GM12878 (cell line): Measurements from ENCODE around the gene DPP3. TPM values are rescaled to one million over a fixed set of nuclear protein-coding genes. Genes with fewer than 3 reads are reported as not detected.

Experiments used
- CBFB ChIP-seq: IDR thresholded peaks from 2 replicates; pipeline ENCODE4 v1.6.1; 2016; ENCODE audit warnings: antibody characterized with exemption, low read depth
- CREM ChIP-seq: IDR thresholded peaks from 2 replicates; pipeline ENCODE4 v1.6.1; 2014; ENCODE audit warnings: antibody characterized with exemption, low read depth
- ELK1 ChIP-seq: IDR thresholded peaks from 2 replicates; pipeline ENCODE4 v1.6.1; 2012; ENCODE audit warnings: low read depth, low read length, improper control_type of control experiment
- GABPA ChIP-seq: IDR thresholded peaks from 2 replicates; pipeline ENCODE4 v1.6.1; 2014; ENCODE audit warnings: antibody characterized with exemption, low read depth, mild to moderate bottlenecking, inconsistent platforms
- IKZF2 ChIP-seq, 2 experiments: fragments of 450-650 bp; IDR thresholded peaks; 2 replicates each; pipeline ENCODE4 v1.6.1; 2017; ENCODE audit warnings: mild to moderate bottlenecking in 2 of 2, moderate library complexity in 2 of 2
- LARP7 ChIP-seq: fragments of 450-650 bp; IDR thresholded peaks from 2 replicates; pipeline ENCODE4 v1.6.1; 2017; ENCODE audit warnings: mild to moderate bottlenecking
- MXI1 ChIP-seq: fragments of 150-350 bp; IDR thresholded peaks from 2 replicates; pipeline ENCODE4 v1.6.1; 2011; ENCODE audit warnings: low read depth, mild to moderate bottlenecking, inconsistent platforms, low read length, improper control_type of control experiment
- NR2C1 ChIP-seq: fragments of 450-650 bp; IDR thresholded peaks from 2 replicates; pipeline ENCODE4 v1.6.1; 2017; ENCODE audit warnings: antibody characterized with exemption, mild to moderate bottlenecking, moderate library complexity
- POLR2AphosphoS5 ChIP-seq: IDR thresholded peaks from 2 replicates; pipeline ENCODE4 v1.6.1; 2011; ENCODE audit warnings: mild to moderate bottlenecking, low read length, inconsistent platforms
- RUNX3 ChIP-seq: IDR thresholded peaks from 2 replicates; pipeline ENCODE4 v1.6.1; 2012; ENCODE audit warnings: low read length, inconsistent platforms
- SIX5 ChIP-seq: IDR thresholded peaks from 2 replicates; pipeline ENCODE4 v1.6.1; 2011; ENCODE audit warnings: mild to moderate bottlenecking, low read depth, low read length, moderate library complexity; ENCODE audit not compliant: severe bottlenecking
- SMARCA5 ChIP-seq: fragments of 450-650 bp; IDR thresholded peaks from 2 replicates; pipeline ENCODE4 v1.6.1; 2017; ENCODE audit warnings: mild to moderate bottlenecking
- SRF ChIP-seq, 2 experiments: IDR thresholded peaks; 2 replicates each; pipeline ENCODE4 v1.6.1; 2011; ENCODE audit warnings: low read depth in 2 of 2, low read length in 2 of 2, mild to moderate bottlenecking in 1 of 2, moderate library complexity in 1 of 2
- USF2 ChIP-seq: IDR thresholded peaks from 2 replicates; pipeline ENCODE4 v1.6.1; 2011; ENCODE audit warnings: low read depth, low read length, improper control_type of control experiment, borderline replicate concordance
- YY1 ChIP-seq: IDR thresholded peaks from 2 replicates; pipeline ENCODE4 v1.6.1; 2011; ENCODE audit warnings: low read depth, mild to moderate bottlenecking, low read length
- ZBTB33 ChIP-seq: fragments of 450-650 bp; IDR thresholded peaks from 2 replicates; pipeline ENCODE4 v1.6.1; 2017; ENCODE audit warnings: mild to moderate bottlenecking
- ZBTB4 ChIP-seq: fragments of 450-650 bp; formaldehyde crosslinking; IDR thresholded peaks from 2 replicates; pipeline ENCODE4 v1.4.0; 2022; ENCODE audit warnings: mild to moderate bottlenecking, moderate library complexity
- ZBTB40 ChIP-seq: fragments of 450-650 bp; IDR thresholded peaks from 2 replicates; pipeline ENCODE4 v1.6.1; 2016; ENCODE audit warnings: mild to moderate bottlenecking, moderate library complexity, borderline replicate concordance
- ZNF274 ChIP-seq: IDR thresholded peaks from one replicate; pipeline ENCODE4 v1.8.0; 2011; ENCODE audit not compliant: insufficient read length, insufficient read depth
- polyA plus RNA-seq, 11 experiments: library from polyadenylated mRNA; depleted of rRNA in 4 of 11; unstranded in 6 of 11; stranded (reverse) in 5 of 11; fragments of >200 nt; fragmentation: Nextera tagmentation in 4 of 11; fragmentation: Illumina TruSeq in 1 of 11; extraction: Ambion mirVana in 4 of 11; extraction: Trizol in 1 of 11; gene quantifications; 1 replicate in 1 of 11; 2 replicates in 10 of 11; pipeline versions ENCODE4 v1.2.1 to v1.2.3, GENCODE V29; 2011 to 2016; ENCODE audit warnings: inconsistent platforms in 2 of 11, missing spikeins in 2 of 11, low read depth in 1 of 11
- total RNA-seq, 4 experiments: library from RNA; depleted of rRNA in 3 of 4; stranded (reverse); fragments of >200 nt in 3 of 4; fragmentation: Illumina TruSeq in 1 of 4; extraction: Trizol in 1 of 4; gene quantifications; 2 replicates each; pipeline versions ENCODE4 v1.2.1 to v1.2.3, GENCODE V29; 2013 to 2021

DPP3 gene
- total and polyA plus RNA-seq, 10 of the 15 experiments (the other 5 are each of a cell fraction or from before 2014, with no cell fraction given): 6.0 to 117 (median 78.1) TPM

- peak; percentile 65; the same call in 1 of the 2 replicates for TF ChIP-seq CBFB
- peak; percentile 84; the same call in 1 of the 2 replicates for TF ChIP-seq LARP7
- TF ChIP-seq ZBTB4: no peak
- TF ChIP-seq SMARCA5: peak; percentile 88; the same call in 1 of the 2 replicates
- TF ChIP-seq CREM: peak; percentile 56; the same call in 1 of the 2 replicates
- peak in 1 of 2 experiments; percentile 88; a peak in 2 of 4 replicates for TF ChIP-seq SRF (IDR thresholded peaks at IDR 0.05; ENCODE audit: low read depth in 2 of 2, low read length in 2 of 2)
- no peak for TF ChIP-seq ZNF274
- peak; percentile 54; the same call in 1 of the 2 replicates for TF ChIP-seq ELK1
- no peak for TF ChIP-seq RUNX3
- TF ChIP-seq IKZF2 (IDR thresholded peaks at IDR 0.05): 0 out of 4 replicates have a peak, but pooled peaks of 1 of the 2 experiments have one; percentile 34
- peak; percentile 70 for TF ChIP-seq SIX5
- peak; percentile 97 for TF ChIP-seq MXI1
- TF ChIP-seq NR2C1: peak; percentile 41; the same call in 1 of the 2 replicates
- TF ChIP-seq ZBTB40: peak; percentile 94
- no peak for TF ChIP-seq USF2
- peak; percentile 80 for TF ChIP-seq GABPA
- TF ChIP-seq ZBTB33: no peak
- peak; percentile 83 for TF ChIP-seq POLR2AphosphoS5
- TF ChIP-seq YY1: peak; percentile 99
Observed at GRCh38 chr11:66510271-66510989, 30.2 kb downstream of the DPP3 start, which contains the start of gene BBS1 (continued).
